ENCODE results near the gene NDUFA11. TPM values are rescaled to one million over a fixed set of nuclear protein-coding genes. Genes with fewer than 3 reads are reported as not detected.
A peak's percentile ranks its signal among the peaks of the same experiment; 100 is the strongest.

NDUFA11 gene
- total RNA-seq: 283 TPM

DNA sequence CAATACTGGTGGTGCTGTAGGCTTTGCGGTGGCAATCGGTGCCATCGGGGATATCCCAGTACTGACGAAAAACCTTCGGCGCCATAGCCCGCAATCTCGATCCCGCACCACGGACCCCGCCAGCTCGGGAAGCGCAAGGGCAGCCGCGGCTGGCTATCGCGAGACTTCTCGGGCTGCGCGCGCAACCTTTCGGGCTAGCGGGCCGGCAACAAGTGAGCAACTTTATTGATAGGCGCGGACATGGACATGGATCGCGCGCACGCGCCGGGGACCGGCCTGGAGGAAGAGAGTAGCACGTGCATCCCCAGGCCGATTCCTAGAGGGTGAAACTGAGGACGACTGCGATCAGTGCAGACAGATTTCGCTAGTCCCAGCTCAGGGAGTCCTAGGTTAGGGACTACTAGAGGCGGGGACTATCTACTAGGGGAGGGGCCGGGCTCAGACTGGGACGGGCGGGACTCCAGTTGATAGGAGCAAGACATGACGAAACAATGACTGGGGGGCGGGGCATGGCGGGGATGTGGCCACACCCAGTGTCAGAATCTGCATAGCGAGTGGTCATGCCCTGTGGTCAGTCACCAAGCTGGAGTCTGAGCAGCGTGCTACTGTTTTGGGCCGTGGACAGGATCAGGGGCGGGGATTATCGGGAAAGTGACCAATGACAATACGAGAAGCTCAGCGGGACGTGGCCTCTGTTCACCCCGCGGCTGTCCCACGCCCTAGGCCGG is at the start of gene NDUFA11:
Gene NDUFA11, minus strand, starts transcription at position 167 of the 728 bp plus-strand sequence. Its CDS starts 82 bp downstream, at position 85.
- peak; percentile 96 to 98 (median 97) for DNase-seq (ENCODE audit: low read depth in 2 of 3, low spot score in 2 of 3)

DNA sequence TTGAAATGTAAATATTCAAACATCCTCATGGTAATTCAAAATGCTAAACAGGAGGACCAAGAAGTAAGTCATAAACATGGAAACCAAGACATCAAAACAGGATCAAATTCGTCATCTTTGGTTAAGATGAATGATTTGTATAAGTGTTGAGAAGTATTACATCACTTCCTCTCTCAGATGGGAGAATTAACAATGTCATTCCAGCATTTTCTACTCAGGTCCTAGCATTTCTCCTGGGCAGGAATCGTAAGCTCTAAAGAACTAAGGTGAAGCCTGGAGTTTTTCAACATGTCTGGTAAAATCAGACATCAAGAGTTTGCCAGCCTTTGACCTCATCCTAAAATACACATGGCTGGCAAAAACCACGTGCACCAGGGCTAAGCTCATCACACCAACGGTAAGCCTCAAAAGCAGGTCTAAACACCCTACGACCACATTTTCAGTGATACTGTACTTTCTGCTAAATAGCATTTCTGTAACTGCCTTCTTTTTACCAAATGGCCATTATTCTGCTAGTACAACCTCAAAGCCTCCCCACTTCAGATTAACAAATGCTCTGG is 49.5 kb upstream of the NDUFA11 start:
- DNase-seq (ENCODE audit: low read depth in 2 of 3, low spot score in 2 of 3): peak in 1 of 3 donors; percentile 26

DNA sequence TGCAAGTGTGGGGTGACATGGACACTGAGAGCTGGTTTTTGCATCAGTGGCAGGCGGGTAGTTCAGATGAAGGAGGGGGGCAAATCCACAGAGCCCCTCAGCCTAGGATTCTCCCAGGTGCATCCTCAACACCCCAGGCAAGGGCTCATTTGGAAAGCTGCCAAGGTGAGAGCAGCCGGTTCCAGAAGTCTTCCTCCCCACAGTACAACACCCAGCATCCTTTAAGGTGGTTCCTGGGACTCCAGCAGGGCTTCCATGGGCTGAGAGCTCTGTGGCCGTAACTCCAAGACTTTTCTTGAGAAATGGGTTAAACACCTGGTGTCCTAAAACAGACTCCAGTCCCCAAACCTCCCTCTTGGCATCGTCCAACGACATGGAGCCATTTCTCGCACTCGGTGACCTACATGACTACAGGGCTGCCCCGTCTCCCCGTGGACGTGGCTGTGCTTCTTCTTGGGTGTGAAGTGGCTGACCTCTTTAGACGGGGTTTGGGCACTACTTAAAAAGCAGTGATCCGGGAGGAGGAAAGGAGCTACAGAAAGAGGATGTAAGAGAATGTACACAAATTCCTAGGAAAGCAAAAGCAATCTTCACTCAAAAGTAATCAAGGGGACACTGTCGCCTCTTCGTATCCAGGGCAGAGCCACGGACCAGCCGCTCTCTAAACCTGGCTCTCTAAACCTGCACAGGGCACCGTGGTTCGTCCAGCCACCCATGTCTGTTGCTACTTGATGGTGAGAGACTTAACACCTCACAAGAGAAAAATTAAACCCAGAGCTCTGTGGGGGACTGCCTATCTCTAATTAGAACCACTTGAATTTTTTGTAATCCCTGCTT is 48.8 kb upstream of the NDUFA11 start:
- peak in 1 of 3 donors; percentile 36 for DNase-seq (ENCODE audit: low read depth in 2 of 3, low spot score in 2 of 3)

DNA sequence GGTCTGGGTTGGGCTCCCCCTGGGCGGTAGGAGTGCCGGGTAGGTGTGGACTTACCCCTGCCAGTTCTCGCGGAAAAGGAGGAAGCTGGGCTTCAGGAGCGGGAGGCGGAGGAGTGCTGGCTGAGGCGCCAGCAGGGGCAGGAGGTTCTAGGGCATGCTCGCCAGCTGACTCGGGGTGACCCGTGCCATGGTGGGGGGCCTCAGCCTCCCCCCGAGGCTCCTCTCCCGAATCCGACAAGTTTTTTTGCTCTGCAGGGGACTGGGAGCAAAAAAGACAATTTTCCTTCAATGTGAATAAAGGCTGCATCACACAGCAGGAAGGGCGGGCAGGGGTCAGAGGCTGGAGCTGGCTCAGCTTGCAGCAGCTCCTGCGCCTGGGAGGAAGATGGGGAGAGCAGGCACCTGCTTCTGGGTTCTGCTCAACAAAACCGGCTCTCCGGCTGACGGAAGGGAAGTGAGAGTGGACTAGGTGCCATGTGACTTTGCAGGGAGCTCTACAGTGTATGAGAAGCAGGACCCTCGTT is 47.8 kb upstream of the NDUFA11 start:
- DNase-seq (ENCODE audit: low read depth in 2 of 3, low spot score in 2 of 3): peak in 1 of 3 donors; percentile 23

DNA sequence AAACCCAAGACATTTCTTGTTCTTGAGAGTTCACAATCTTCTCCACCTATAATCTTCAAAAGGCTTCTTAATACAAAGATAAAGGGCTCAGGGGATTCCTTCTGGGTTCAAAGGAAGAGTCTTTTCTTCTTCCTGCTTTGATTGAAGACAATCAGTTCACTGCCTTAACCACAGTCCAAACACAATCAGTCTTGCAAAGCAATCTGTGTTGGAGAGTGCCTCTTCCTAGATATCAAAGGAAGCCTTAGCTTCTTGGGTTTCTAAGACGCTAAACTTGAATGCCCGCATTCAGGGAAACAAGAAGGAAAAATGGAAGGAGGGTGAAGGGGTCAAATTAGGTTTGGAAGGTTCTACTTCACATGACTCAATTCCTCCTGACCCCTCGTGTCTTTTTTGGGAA is 47.2 kb upstream of the NDUFA11 start:
- no peak for DNase-seq (ENCODE audit: low read depth in 2 of 3, low spot score in 2 of 3)

DNA sequence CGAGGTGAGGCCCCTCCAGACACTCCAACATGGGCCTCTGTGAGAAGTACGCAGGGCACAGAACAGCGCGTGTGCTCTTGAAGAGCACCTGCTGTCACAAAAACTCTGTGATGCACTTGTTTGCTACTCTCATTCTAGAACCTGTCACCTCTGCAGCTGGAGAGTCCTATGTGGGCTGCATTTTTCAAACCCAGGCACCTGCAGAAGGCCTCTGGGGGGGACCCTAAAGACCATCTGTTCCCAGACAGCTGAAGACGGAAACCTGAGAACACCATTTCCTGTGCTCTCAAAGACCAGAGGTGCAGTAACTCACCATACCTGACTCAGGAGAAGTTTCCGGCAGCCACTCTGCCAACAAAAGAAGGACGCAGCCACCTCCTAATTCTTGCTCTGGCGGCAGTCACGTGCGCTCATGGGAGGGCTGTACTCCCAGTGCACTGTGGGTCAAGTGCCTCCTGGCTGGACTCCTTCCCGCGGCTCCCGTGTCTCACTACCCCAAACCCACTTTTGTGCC is 46.3 kb upstream of the NDUFA11 start:
- DNase-seq (ENCODE audit: low read depth in 2 of 3, low spot score in 2 of 3): peak in 1 of 3 donors; percentile 41

DNA sequence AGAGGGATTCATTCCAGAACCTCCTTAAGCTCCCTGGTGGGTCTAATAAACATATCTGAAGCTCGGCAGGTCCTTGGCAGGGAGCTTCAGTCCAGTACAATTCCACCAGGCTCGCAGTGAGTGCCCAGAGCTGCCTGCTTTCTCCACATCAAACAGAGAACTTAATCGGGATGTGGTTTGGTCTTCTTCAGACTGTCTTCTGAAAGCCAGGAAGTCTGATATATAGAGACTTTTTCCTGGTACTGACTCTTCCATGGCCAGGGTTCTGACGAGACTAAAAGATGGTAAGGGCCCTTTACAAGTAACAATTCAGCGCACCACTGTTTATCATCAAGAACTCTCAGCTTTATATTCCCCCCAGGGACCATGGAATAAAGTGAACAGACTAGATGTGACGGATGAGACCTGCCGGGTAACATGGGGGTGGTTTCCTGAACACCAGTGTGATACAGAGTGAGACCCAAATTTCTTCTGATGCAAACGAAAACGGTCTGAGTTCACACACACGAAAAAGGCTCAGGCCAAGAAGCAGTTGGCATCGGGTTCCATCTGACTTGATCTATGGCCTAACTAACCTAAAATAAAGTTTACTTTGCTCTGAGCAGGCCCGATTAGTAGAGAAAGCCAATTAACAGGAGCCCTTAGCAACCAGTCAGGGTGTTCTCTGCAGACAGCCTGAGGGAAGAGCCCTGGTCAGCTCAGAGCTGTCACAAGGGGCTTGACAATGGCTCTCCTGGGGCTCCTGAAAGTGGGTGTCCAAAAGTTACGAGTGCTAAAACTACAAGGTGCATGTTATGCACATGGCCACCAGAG is 45.4 kb upstream of the NDUFA11 start:
- no peak for DNase-seq (ENCODE audit: low read depth in 2 of 3, low spot score in 2 of 3)

DNA sequence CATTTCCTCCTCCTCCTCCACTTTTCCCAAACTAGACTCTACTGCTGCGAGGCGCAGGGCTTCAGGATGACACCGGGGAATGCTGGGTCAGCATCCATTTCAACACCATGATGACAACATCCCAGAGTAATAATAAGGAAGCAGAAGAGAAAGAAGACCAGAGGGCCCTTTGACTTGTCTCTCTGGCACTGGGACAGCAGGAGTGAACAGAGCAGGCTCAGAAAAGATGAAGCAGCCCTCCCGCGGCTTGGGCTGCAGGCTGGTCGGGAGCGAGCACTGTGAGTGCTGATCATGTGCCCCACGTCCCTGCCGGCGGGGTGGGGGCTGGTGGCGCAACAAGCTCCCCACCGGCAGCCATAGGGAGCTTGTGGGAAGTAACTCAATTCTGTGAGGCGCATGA is 43.8 kb upstream of the NDUFA11 start:
- no peak for DNase-seq (ENCODE audit: low read depth in 2 of 3, low spot score in 2 of 3)

DNA sequence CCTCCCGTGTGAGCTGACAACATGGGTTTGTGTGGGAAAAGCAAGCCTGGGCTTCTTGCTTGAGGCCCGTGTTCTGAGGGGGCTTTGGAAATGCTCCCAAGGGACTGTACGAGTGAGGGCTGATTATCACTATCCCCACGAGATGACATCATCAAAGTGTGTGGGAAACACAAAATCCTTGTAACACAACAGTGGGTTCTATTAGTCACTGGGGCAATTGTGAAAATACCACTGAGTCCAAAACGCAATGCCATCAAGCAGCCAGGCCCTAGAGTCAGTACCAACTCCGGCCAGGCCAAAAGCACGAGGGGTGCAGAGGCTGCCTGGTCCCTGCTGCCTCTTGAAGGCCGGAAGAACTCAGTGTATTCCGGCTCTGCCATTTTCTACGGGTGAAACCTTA is 40.0 kb upstream of the NDUFA11 start:
- DNase-seq (ENCODE audit: low read depth in 2 of 3, low spot score in 2 of 3): no peak

DNA sequence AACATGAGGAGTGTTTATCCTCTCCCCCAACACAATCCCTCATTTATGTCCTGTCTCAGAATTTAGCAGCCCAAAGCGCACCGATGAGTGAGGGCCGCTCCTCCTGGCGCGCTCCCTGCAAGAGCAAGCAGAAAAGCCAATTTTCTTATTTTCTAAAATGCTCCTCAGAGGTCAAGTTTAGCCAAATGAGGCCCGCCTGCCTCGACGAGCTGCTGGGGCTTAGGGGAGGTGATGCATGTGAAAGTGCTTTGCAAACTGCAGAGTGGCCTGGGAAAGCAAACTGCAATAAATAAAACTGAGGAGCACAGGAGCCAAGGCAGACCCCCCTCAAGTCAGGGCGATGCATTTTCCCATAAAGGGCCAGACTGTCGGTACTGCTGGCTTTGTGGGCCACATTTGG is 39.5 kb upstream of the NDUFA11 start:
- DNase-seq (ENCODE audit: low read depth in 2 of 3, low spot score in 2 of 3): no peak

DNA sequence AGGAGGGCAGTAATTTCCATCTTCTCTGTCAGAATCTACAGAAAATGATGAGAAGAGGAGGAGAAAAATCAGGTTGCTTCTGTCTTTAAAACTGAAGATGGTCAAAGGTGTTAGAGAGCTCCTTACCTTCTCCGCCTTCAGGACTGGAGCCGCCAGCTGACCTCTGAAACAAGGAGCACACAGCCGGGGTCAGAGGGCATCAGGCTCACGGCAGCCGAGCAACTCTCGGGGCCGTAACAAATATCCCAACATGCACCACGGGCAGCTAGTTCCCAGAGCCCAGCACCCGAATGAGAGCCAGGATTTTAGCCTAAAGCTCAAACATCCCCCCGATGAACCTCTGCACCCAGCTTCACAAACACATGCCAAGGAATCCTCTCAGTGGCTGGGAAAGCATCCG is 38.1 kb upstream of the NDUFA11 start:
- no peak for DNase-seq (ENCODE audit: low read depth in 2 of 3, low spot score in 2 of 3)

DNA sequence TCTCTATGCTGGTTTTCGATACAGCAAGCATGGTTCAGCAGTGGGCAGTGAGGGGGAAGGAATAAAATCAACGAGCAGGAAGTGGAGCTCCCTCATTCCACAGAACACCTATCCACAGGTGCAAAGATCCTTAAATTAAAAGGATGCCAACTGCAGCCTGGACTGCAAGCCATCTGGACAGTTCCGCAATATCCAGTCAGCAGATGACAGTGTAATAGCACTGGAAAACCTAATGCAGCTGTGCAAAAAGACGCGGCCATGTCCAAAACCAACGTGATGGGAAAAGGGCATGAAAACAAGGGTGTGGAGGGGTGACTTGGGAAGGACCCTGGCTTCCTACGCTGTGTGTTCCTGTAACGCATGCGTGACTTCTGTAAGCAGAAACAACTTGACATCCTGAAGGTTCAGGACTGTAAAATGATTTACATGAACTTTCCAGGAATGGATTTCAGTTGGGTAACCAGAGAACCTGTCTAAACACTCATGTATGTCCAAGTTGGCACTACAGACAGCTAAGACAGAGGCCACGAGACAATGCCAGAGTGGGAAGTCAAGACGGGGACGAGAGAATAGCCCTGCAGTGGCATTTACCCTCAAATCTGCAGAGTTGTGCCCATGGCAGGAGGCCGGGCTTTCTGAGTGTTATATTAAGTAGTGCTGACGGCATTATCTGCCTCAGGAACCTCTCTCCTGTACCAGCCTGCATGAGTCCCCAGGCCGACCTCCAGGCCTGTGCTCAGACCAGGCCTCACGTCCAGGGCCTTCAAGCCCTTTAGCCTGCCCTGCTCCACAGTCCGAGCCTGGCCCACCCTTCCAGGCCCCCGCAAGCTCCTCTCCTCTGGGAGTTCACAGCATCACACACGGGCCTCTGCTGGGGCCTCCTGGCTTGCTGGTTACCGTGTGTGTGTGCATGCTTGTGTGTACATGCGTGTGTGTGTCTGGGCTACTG is 36.9 kb upstream of the NDUFA11 start:
- no peak for DNase-seq (ENCODE audit: low read depth in 2 of 3, low spot score in 2 of 3)

DNA sequence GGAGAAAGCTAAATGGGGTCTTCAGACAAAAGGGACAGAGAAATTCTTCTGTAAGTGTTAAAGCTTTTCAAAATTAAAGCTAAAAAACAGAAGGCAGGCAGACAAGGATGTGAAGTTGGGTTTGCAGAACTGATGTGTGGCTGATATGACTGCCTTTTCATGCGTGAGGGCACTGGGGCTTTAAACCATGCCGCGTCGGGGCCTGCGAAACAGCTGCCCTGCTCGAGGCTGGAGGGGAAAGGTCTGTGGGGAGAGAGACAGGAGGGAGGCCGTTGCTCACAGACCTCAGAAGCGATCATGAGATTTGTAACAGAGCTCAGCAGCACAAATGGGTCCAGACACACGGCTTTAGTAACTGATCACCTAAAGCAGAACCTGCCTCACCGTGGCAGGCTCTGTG is 34.0 kb upstream of the NDUFA11 start:
- no peak for DNase-seq (ENCODE audit: low read depth in 2 of 3, low spot score in 2 of 3)

DNA sequence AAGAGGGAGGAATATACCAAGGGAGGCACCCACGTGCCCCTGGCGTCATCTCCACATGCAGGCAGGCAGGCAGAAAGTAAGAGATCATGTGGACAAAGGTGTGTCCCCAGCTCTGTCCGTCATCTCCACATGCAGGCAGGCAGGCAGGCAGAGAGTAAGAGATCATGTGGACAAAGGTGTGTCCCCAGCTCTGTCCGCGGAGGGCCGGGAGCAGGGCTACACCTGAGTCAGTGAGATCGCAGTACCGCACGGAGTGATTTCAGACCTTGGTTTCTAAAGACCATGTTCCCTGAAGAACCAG is 32.7 kb upstream of the NDUFA11 start:
- DNase-seq (ENCODE audit: low read depth in 2 of 3, low spot score in 2 of 3): no peak

DNA sequence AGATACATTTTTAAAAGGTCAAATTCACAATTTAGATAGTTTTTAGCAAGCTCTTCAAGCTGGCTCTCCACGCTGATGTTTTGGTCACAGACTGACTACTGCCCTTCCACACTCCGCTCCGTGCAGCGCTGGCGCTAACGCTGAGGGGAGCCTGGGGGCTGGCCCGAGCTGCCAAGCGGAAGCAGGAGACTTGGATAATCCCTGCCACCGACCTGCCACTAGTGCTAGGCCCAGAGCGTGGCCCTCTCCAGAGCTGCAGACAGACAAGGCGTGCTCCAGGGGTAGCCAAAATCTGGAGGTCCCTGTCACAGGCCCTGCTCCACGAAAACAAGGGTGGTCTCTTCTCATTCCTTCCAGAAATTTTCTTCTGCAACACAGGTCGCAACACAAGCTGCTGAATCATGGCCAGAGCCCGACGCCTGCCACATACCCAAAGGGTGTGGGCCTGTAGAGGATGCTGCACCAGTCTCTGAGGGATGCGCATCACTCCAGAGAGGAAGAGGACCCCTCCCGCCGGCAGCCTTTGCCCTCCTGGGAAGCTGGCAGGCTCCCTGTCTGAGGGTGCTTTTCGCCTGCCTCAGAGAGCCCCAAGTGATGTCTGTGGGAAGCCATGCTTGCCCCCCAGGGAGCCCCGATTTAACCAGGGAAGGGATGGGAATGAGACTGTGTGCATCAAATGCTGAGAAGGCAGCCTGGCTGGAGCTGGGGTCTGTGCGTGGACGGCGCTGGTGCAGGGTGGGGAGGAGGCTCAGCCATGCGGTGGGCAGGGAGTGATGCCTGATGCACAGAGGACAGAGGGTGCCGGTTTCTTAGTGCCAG is 32.1 kb upstream of the NDUFA11 start:
- DNase-seq (ENCODE audit: low read depth in 2 of 3, low spot score in 2 of 3): no peak

DNA sequence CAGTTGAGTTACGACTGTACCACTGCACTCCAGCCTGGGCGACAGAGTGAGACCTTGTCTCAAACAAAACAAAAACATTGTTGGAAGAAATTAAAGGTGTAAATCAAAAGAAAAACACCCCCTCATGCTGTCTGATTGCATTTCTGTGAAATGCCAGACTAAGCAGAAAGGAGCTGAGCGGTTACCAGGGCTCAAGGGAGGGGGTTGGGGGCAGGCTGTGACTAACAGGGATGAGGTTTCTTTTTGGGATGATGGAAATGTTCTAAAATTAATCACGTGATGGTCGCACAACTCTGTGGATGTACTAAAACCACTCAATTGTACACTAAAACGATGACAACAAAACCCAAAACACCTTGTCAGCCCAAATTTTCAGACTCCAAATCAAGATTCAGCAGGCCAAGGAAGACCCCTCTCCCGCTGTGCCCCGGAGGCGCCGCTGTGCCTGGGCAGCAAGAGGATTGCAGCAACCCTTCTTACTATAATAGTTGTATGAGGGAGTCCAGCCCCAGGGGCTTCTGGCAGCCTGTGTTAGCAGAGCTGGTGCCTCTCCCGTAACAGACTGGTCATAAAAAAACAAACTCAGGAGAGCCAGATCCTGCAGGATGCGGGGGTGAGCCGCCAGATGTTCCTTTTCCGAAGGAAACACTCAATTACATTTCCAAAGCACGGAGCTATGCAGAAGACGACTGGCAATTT is 31.3 kb upstream of the NDUFA11 start:
- no peak for DNase-seq (ENCODE audit: low read depth in 2 of 3, low spot score in 2 of 3)

DNA sequence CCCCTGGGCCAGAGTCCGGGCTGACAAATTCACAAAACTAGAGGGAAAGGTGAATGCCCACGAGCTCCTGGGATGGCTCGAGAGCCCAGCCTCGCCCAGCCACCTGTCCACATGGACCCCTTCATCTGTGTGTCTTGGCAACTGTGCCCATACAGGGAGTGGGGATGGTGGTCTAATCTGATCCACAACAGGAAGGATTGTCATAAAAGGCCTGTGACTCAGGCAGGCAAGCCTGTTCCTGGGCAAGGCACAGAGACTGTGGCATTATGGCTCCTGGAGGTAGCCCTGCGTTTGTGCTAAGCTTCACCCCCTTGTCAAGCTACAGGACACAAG is 30.4 kb upstream of the NDUFA11 start:
- no peak for DNase-seq (ENCODE audit: low read depth in 2 of 3, low spot score in 2 of 3)

DNA sequence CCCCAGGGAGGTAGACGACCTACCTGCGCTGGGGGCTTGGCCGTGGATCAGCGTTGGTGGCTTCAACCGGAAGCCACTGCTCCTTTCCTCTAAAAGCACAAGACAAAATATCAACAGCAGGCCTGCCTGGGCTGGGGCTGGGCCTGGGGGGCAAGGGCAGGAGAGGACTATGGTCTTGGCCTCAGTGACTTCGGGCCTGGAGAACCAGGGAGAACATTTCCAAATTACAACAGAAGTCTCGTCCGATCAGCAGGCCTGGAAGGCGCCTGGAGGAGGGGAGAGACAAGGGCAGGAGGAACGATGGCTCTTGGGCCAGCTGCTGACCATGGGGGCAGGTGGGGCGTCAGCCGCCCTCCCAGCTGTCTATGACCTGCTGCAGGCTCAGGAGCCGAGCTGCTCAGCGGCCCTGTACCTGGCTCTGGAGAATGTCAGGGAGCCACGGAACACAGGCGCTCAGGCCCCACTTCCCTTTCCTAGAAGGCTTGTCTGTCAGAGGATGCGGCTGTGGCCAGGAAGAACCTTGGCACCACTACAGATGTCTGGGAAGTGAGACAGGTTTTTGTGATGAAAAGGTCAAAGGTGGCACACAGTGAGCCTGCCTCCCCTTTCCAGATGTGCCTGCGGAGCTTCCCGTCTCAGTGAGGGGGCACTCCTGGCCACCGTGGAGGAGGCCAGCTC is 29.9 kb upstream of the NDUFA11 start:
- no peak for DNase-seq (ENCODE audit: low read depth in 2 of 3, low spot score in 2 of 3)

Data from hematopoietic multipotent progenitor cell (in vitro differentiated cells).